Measurements from ENCODE around the gene CRYGB.

Gene CRYGB

GRCh38 chr2:208142925-208143799 lies 2.8 kb downstream of the CRYGB start:
- TF ChIP-seq SIN3A (IDR thresholded peaks at IDR 0.05; ENCODE audit: borderline replicate concordance, insufficient read depth, low read length) (no peak), FOXP2 (optimal IDR thresholded peaks at IDR 0.05; ENCODE audit: borderline replicate concordance, extremely low read depth, extremely low read length, insufficient read depth) (no peak), TAF1 (IDR thresholded peaks at IDR 0.05; ENCODE audit: borderline replicate concordance, insufficient read depth, low read length) (no peak), POLR2AphosphoS5 (IDR thresholded peaks at IDR 0.05; ENCODE audit: low read depth, low read length) (no peak), REST (IDR thresholded peaks at IDR 0.05; ENCODE audit: insufficient read depth in 1 of 2, low read depth in 2 of 2, low read length in 2 of 2) (no peak)

GRCh38 chr2:208142240-208142924 lies 3.6 kb downstream of the CRYGB start:
- TF ChIP-seq REST (IDR thresholded peaks at IDR 0.05; ENCODE audit: insufficient read depth in 1 of 2, low read depth in 2 of 2, low read length in 2 of 2) (no peak), POLR2AphosphoS5 (IDR thresholded peaks at IDR 0.05; ENCODE audit: low read depth, low read length) (no peak), SIN3A (IDR thresholded peaks at IDR 0.05; ENCODE audit: borderline replicate concordance, insufficient read depth, low read length) (no peak), FOXP2 (optimal IDR thresholded peaks at IDR 0.05; ENCODE audit: borderline replicate concordance, extremely low read depth, extremely low read length, insufficient read depth) (no peak), TAF1 (IDR thresholded peaks at IDR 0.05; ENCODE audit: borderline replicate concordance, insufficient read depth, low read length) (no peak)

GRCh38 chr2:208139447-208139846 lies 6.5 kb downstream of the CRYGB start:
- TF ChIP-seq FOXP2 (optimal IDR thresholded peaks at IDR 0.05; ENCODE audit: borderline replicate concordance, extremely low read depth, extremely low read length, insufficient read depth) (no peak), POLR2AphosphoS5 (IDR thresholded peaks at IDR 0.05; ENCODE audit: low read depth, low read length) (no peak), TAF1 (IDR thresholded peaks at IDR 0.05; ENCODE audit: borderline replicate concordance, insufficient read depth, low read length) (no peak), REST (IDR thresholded peaks at IDR 0.05; ENCODE audit: insufficient read depth in 1 of 2, low read depth in 2 of 2, low read length in 2 of 2) (no peak), SIN3A (IDR thresholded peaks at IDR 0.05; ENCODE audit: borderline replicate concordance, insufficient read depth, low read length) (no peak)

GRCh38 chr2:208136716-208137094 lies 9.3 kb downstream of the CRYGB start:
- no peak for TF ChIP-seq FOXP2 (optimal IDR thresholded peaks at IDR 0.05; ENCODE audit: borderline replicate concordance, extremely low read depth, extremely low read length, insufficient read depth)
- TF ChIP-seq TAF1 (IDR thresholded peaks at IDR 0.05; ENCODE audit: borderline replicate concordance, insufficient read depth, low read length), result no peak
- TF ChIP-seq POLR2AphosphoS5 (IDR thresholded peaks at IDR 0.05; ENCODE audit: low read depth, low read length), result no peak

GRCh38 chr2:208135794-208136715 lies 9.9 kb downstream of the CRYGB start:
- no peak for TF ChIP-seq FOXP2 (optimal IDR thresholded peaks at IDR 0.05; ENCODE audit: borderline replicate concordance, extremely low read depth, extremely low read length, insufficient read depth)
- no peak for TF ChIP-seq TAF1 (IDR thresholded peaks at IDR 0.05; ENCODE audit: borderline replicate concordance, insufficient read depth, low read length)
- TF ChIP-seq POLR2AphosphoS5 (IDR thresholded peaks at IDR 0.05; ENCODE audit: low read depth, low read length), result no peak
- no peak for TF ChIP-seq REST (IDR thresholded peaks at IDR 0.05; ENCODE audit: insufficient read depth in 1 of 2, low read depth in 2 of 2, low read length in 2 of 2)
- TF ChIP-seq SIN3A (IDR thresholded peaks at IDR 0.05; ENCODE audit: borderline replicate concordance, insufficient read depth, low read length), result no peak
